HG03135 (cell line): ENCODE results near the gene SAC3D1.

Experiments
- ATAC-seq: cut with Tn5 transposase; IDR thresholded peaks from one replicate; pipeline ENCODE4 v1.9.1; 2021; ENCODE audit warnings: mild to moderate bottlenecking, moderate library complexity; ENCODE audit not compliant: unreplicated experiment

SAC3D1 gene

DNA sequence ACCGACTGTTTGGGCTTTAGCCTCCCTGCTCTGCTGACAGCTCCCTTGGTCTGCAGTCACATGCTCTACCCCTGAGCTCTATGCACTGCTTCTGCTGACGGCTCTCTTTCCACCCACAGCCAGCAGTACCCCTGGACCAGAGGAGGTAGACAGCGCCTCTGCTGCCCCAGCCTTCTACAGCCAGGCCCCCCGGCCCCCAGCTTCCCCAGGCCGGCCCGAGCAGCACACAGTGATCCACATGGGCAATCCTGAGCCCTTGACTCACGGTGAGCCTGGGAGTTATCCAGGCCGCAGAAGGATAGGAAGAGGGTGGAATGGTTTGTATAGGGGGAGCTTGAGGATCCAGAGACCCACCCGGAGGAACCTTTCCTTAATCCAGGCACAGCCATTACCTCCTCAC lies 45.8 kb downstream of the SAC3D1 start:
- no peak for ATAC-seq

DNA sequence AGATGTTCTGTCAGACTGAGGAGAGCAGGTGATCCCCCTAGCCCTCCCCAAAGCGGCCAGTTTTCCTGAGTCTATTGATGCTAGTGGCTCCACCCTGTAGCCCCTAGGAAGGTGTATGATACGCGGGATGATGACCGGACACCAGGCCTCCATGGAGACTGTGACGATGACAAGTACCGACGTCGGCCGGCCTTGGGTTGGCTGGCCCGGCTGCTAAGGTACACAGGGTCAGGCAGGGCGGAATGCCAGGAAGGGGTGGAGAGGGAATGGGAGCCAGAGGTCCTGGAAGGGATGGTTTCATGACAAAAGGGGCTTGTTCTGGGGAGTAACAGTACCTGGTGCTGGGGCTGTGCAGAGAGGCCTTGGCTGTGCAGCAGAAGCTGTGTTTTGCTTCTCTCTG lies 46.2 kb downstream of the SAC3D1 start:
- no peak for ATAC-seq

DNA sequence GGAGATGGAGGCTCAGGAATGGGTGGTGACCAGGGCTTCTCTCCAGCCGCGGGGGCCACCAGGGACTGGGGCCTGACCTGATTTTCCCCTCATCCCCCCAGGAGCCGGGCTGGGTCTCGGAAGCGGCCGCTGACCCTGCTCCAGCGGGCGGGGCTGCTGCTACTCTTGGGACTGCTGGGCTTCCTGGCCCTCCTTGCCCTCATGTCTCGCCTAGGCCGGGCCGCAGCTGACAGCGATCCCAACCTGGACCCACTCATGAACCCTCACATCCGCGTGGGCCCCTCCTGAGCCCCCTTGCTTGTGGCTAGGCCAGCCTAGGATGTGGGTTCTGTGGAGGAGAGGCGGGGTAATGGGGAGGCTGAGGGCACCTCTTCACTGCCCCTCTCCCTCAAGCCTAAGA lies 46.8 kb downstream of the SAC3D1 start:
- no peak for ATAC-seq

DNA sequence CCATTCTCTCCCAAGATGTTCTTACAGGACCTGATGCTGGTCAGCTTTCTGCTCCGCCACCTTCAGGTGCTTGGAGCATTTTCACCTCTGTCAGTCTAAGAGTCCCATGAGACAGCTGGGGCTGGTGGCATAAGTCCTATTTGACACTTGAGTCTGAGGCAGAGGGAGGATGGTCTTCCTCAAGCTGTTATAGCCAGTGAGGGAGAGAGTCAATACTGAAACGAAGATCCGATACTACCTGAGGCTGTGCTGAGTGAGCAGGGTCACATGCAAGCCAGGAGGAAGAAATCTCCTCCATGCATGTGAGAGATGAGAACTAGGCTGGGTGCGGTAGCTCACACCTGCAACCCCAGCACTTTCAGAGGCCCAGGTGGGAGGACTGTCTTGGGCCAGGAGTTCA lies 48.6 kb downstream of the SAC3D1 start:
- no peak for ATAC-seq

DNA sequence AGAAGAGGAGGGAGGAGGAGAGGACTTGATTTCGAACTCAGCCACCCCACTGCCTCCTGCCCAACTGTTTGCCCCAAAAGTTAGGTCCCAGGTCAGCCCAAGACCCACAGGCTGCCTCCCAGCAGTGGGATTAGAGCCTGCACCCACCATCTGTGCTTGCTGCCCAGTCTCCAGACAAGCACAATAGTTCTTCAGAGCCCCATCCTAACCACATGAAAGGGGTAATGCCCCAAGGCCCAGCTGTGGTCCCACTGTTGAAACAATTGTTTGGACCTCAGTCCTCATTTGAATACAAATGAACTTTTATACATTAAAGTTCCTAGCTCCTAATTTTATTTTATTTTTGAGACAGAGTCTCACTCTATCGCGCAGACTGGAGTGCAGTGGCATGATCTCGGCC lies 49.6 kb downstream of the SAC3D1 start:
- ATAC-seq: no peak
